Trophoblast cell (in vitro differentiated cells and primary cell): ENCODE results near the gene EXOSC7.
"Not testable (repeated sequence)": the region's sequence is repeated elsewhere in the genome, so short reads cannot be mapped to it uniquely, and the experiment has no call there.

Experiments used
- DNase-seq, 2 donors: peaks; one replicate each; pipeline ENCODE4 v3.0.0-alpha.2; 2016
- H2AFZ ChIP-seq: 2 replicates; pipeline ENCODE4 v1.6.1; 2013; ENCODE audit warnings: low read length, moderate library complexity, mild to moderate bottlenecking; ENCODE audit not compliant: insufficient read depth, poor library complexity
- H2AK5ac ChIP-seq: 2 replicates; pipeline ENCODE4 v1.6.1; 2013; ENCODE audit warnings: mild to moderate bottlenecking, low read length
- H2BK120ac ChIP-seq: 2 replicates; pipeline ENCODE4 v1.6.1; 2013; ENCODE audit warnings: low read length, mild to moderate bottlenecking, moderate library complexity; ENCODE audit not compliant: insufficient read depth, poor library complexity
- H2BK12ac ChIP-seq: 2 replicates; pipeline ENCODE4 v1.6.1; 2013; ENCODE audit warnings: mild to moderate bottlenecking, low read length, moderate library complexity
- H2BK5ac ChIP-seq: 2 replicates; pipeline ENCODE4 v1.6.1; 2013; ENCODE audit warnings: low read length, low read depth, moderate library complexity, mild to moderate bottlenecking; ENCODE audit not compliant: poor library complexity
- H3K14ac ChIP-seq: 2 replicates; pipeline ENCODE4 v1.6.1; 2013; ENCODE audit warnings: mild to moderate bottlenecking, low read length
- H3K18ac ChIP-seq: 2 replicates; pipeline ENCODE4 v1.6.1; 2013; ENCODE audit warnings: mild to moderate bottlenecking, low read length
- H3K23ac ChIP-seq: 2 replicates; pipeline ENCODE4 v1.6.1; 2013; ENCODE audit warnings: low read length
- H3K27ac ChIP-seq: 2 replicates; pipeline ENCODE4 v1.5.1; 2013; ENCODE audit warnings: low read depth, mild to moderate bottlenecking, inconsistent platforms, low read length, moderate library complexity
- H3K27me3 ChIP-seq: 2 replicates; pipeline ENCODE4 v1.6.1; 2013; ENCODE audit warnings: inconsistent platforms, mild to moderate bottlenecking, low read length, moderate library complexity; ENCODE audit not compliant: insufficient read depth
- H3K36me3 ChIP-seq, 2 experiments: 1 replicate in 1 of 2; 2 replicates in 1 of 2; pipeline ENCODE4 v1.6.1; 2013; ENCODE audit warnings: low read length in 2 of 2, mild to moderate bottlenecking in 2 of 2, moderate library complexity in 1 of 2; ENCODE audit not compliant: insufficient read depth in 2 of 2, control insufficient read depth in 1 of 2
- H3K4ac ChIP-seq: 2 replicates; pipeline ENCODE4 v1.6.1; 2013; ENCODE audit warnings: low read depth, mild to moderate bottlenecking, low read length, moderate library complexity
- H3K4me1 ChIP-seq, 2 experiments: 1 replicate in 1 of 2; 2 replicates in 1 of 2; pipeline ENCODE4 v1.6.1; 2013; ENCODE audit warnings: low read length in 2 of 2, mild to moderate bottlenecking in 2 of 2, moderate library complexity in 1 of 2; ENCODE audit not compliant: insufficient read depth in 2 of 2, control insufficient read depth in 1 of 2
- H3K4me2 ChIP-seq: 2 replicates; pipeline ENCODE4 v1.6.1; 2013; ENCODE audit warnings: inconsistent platforms, mild to moderate bottlenecking, low read length, moderate library complexity
- H3K4me3 ChIP-seq: 2 replicates; pipeline ENCODE4 v1.5.1; 2013; ENCODE audit warnings: mild to moderate bottlenecking, low read depth, low read length, inconsistent platforms
- H3K79me1 ChIP-seq: one replicate; pipeline ENCODE4 v1.6.1; 2013; ENCODE audit warnings: low read length
- H3K79me2 ChIP-seq: 2 replicates; pipeline ENCODE4 v1.6.1; 2013; ENCODE audit warnings: low read length, mild to moderate bottlenecking; ENCODE audit not compliant: control insufficient read depth, insufficient read depth, poor library complexity
- H3K9ac ChIP-seq: 2 replicates; pipeline ENCODE4 v1.6.1; 2013; ENCODE audit warnings: mild to moderate bottlenecking, low read length
- H3K9me3 ChIP-seq: 2 replicates; pipeline ENCODE4 v1.6.1; 2013; ENCODE audit warnings: low read depth, mild to moderate bottlenecking, control low read depth, inconsistent platforms, low read length; ENCODE audit not compliant: insufficient read depth
- H4K12ac ChIP-seq: 2 replicates; pipeline ENCODE4 v1.6.1; 2013; ENCODE audit warnings: low read depth, mild to moderate bottlenecking, low read length, moderate library complexity
- H4K8ac ChIP-seq: 2 replicates; pipeline ENCODE4 v1.6.1; 2013; ENCODE audit warnings: low read depth, mild to moderate bottlenecking, low read length, moderate library complexity
- H4K91ac ChIP-seq: one replicate; pipeline ENCODE4 v1.6.1; 2013; ENCODE audit warnings: low read depth, mild to moderate bottlenecking, low read length, moderate library complexity
- WGBS: extraction: QIAGEN DNeasy Blood & Tissue Kit; methylation state at CpG from one replicate; pipeline ENCODE4 v1.1.7; 2013; ENCODE audit warnings: missing lambda C conversion rate; ENCODE audit not compliant: insufficient read length, insufficient coverage; ENCODE audit errors: extremely low coverage; 5-methylcytosine and 5-hydroxymethylcytosine counted together

The EXOSC7 gene

GRCh38 chr3:44939581-44940036 lies 36.4 kb upstream of the EXOSC7 start:
- H3K23ac ChIP-seq = no peak overlapping the region
- no peak overlapping the region for H2BK120ac ChIP-seq
- H4K8ac ChIP-seq = no peak overlapping the region
- H3K4me2 ChIP-seq = no peak overlapping the region
- H2BK5ac ChIP-seq = no peak overlapping the region
- no peak overlapping the region for H3K9ac ChIP-seq
- no peaks in the 10 kb centered on the region for H3K79me1 ChIP-seq
- peak in 1 of 2 donors; percentile 29 for DNase-seq
- H4K91ac ChIP-seq = no peak overlapping the region
- H3K27ac ChIP-seq = no peak overlapping the region
- H2AK5ac ChIP-seq = no peak overlapping the region
- WGBS = no CpG with 5 or more reads among the region's 6 CpGs
- H3K9me3 ChIP-seq = peaks cover 2% of the 10 kb centered on the region
- no peak overlapping the region for H4K12ac ChIP-seq
- H3K4me1 ChIP-seq = no peaks in the 10 kb centered on the region
- no peak overlapping the region for H2AFZ ChIP-seq
- H3K14ac ChIP-seq = no peak overlapping the region
- H2BK12ac ChIP-seq = no peak overlapping the region
- H3K27me3 ChIP-seq = no peaks in the 10 kb centered on the region
- H3K18ac ChIP-seq = no peak overlapping the region
- H3K36me3 ChIP-seq = peaks cover 36 to 48% of the 10 kb centered on the region in 2 experiments
- no peak overlapping the region for H3K4me3 ChIP-seq
- no peaks in the 10 kb centered on the region for H3K79me2 ChIP-seq
- H3K4ac ChIP-seq = no peak overlapping the region

- Histone ChIP-seq H3K9me3 (peaks cover 2% of the 10 kb centered on the region), H3K14ac (no peak overlapping the region), H3K9ac (no peak overlapping the region), H3K79me1 (no peaks in the 10 kb centered on the region), H3K23ac (no peak overlapping the region), H4K12ac (no peak overlapping the region), H2AK5ac (no peak overlapping the region), H3K36me3 (peaks cover 40 to 53% of the 10 kb centered on the region in 2 experiments), H3K4ac (no peak overlapping the region), H3K4me3 (no peak overlapping the region), H3K79me2 (no peaks in the 10 kb centered on the region), H3K18ac (no peak overlapping the region), H3K27me3 (no peaks in the 10 kb centered on the region), H3K4me2 (no peak overlapping the region), H3K27ac (no peak overlapping the region), H2BK12ac (no peak overlapping the region), H4K8ac (no peak overlapping the region), H2BK5ac (no peak overlapping the region), H2AFZ (no peak overlapping the region), H2BK120ac (no peak overlapping the region), H4K91ac (no peak overlapping the region), H3K4me1 (no peaks in the 10 kb centered on the region)
- DNase-seq = no peak
- no CpG with 5 or more reads among the region's 9 CpGs for WGBS
Measured at GRCh38 chr3:44942202-44942921, 33.7 kb upstream of the EXOSC7 start.

- Histone ChIP-seq H3K9me3 (peaks cover 2% of the 10 kb centered on the region), H4K8ac (no peak overlapping the region), H3K4me3 (no peak overlapping the region), H3K79me1 (no peaks in the 10 kb centered on the region), H3K14ac (no peak overlapping the region), H4K12ac (no peak overlapping the region), H2AK5ac (no peak overlapping the region), H3K36me3 (peaks cover 8 to 11% of the 10 kb centered on the region in 2 experiments), H3K4me1 (no peaks in the 10 kb centered on the region), H3K4ac (no peak overlapping the region), H2BK5ac (no peak overlapping the region), H2AFZ (no peak overlapping the region), H4K91ac (no peak overlapping the region), H3K4me2 (no peak overlapping the region), H2BK120ac (no peak overlapping the region), H3K27me3 (no peaks in the 10 kb centered on the region), H3K79me2 (no peaks in the 10 kb centered on the region), H2BK12ac (no peak overlapping the region), H3K27ac (no peak overlapping the region), H3K18ac (no peak overlapping the region), H3K23ac (no peak overlapping the region), H3K9ac (no peak overlapping the region)
- no peak for DNase-seq
- no CpG with 5 or more reads among the region's 3 CpGs for WGBS
Measured at GRCh38 chr3:44948239-44948638, 27.8 kb upstream of the EXOSC7 start.

- not testable (repeated sequence) for H3K4ac ChIP-seq, H3K4me2 ChIP-seq, H2AK5ac ChIP-seq, H2BK120ac ChIP-seq, H3K79me2 ChIP-seq, H2AFZ ChIP-seq, H3K27ac ChIP-seq, H3K27me3 ChIP-seq, H3K14ac ChIP-seq, H3K9me3 ChIP-seq, H3K4me3 ChIP-seq, H3K23ac ChIP-seq, H2BK12ac ChIP-seq, DNase-seq, H3K18ac ChIP-seq, H3K79me1 ChIP-seq, H4K91ac ChIP-seq, H2BK5ac ChIP-seq, H3K36me3 ChIP-seq, H4K8ac ChIP-seq, H3K9ac ChIP-seq, H4K12ac ChIP-seq, H3K4me1 ChIP-seq
- no CpG with 5 or more reads among the region's 4 CpGs for WGBS
Measured at GRCh38 chr3:44949770-44950169, 26.3 kb upstream of the EXOSC7 start.
